Measurements from ENCODE around the gene ZBTB7C.

Gene ZBTB7C

DNA sequence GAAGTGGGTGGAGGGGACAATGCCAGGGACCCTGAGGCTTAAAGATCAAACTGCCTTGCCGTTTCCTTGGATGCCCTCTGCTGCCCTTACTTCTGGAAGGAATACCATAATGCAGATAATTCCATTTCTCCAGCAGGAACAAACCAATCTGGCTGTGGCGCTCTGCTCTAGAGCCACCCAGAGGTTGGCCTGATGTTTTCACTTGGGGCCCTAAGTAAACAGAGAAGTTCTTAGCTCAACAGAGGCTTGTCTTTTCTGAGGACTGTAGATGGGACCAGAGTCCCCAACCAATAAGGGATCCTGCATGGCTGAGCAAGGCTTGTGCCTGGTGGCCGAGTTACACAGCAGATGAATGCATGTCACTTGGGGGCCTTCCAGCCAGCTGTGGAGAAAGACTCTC is 230.2 kb downstream of the ZBTB7C start:
- TF ChIP-seq TAF1 (IDR thresholded peaks at IDR 0.05; ENCODE audit: borderline replicate concordance, insufficient read depth, low read length) (no peak), POLR2AphosphoS5 (IDR thresholded peaks at IDR 0.05; ENCODE audit: low read depth, low read length) (no peak), FOXP2 (optimal IDR thresholded peaks at IDR 0.05; ENCODE audit: borderline replicate concordance, extremely low read depth, extremely low read length, insufficient read depth) (no peak), SIN3A (IDR thresholded peaks at IDR 0.05; ENCODE audit: borderline replicate concordance, insufficient read depth, low read length) (no peak)
- TF ChIP-seq, protein P1, sequence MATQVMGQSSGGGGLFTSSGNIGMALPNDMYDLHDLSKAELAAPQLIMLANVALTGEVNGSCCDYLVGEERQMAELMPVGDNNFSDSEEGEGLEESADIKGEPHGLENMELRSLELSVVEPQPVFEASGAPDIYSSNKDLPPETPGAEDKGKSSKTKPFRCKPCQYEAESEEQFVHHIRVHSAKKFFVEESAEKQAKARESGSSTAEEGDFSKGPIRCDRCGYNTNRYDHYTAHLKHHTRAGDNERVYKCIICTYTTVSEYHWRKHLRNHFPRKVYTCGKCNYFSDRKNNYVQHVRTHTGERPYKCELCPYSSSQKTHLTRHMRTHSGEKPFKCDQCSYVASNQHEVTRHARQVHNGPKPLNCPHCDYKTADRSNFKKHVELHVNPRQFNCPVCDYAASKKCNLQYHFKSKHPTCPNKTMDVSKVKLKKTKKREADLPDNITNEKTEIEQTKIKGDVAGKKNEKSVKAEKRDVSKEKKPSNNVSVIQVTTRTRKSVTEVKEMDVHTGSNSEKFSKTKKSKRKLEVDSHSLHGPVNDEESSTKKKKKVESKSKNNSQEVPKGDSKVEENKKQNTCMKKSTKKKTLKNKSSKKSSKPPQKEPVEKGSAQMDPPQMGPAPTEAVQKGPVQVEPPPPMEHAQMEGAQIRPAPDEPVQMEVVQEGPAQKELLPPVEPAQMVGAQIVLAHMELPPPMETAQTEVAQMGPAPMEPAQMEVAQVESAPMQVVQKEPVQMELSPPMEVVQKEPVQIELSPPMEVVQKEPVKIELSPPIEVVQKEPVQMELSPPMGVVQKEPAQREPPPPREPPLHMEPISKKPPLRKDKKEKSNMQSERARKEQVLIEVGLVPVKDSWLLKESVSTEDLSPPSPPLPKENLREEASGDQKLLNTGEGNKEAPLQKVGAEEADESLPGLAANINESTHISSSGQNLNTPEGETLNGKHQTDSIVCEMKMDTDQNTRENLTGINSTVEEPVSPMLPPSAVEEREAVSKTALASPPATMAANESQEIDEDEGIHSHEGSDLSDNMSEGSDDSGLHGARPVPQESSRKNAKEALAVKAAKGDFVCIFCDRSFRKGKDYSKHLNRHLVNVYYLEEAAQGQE (IDR thresholded peaks at IDR 0.05; ENCODE audit: insufficient read depth in 1 of 2, low read depth in 2 of 2, low read length in 2 of 2) = no peak

- TF ChIP-seq TAF1 (IDR thresholded peaks at IDR 0.05; ENCODE audit: borderline replicate concordance, insufficient read depth, low read length) (no peak), FOXP2 (optimal IDR thresholded peaks at IDR 0.05; ENCODE audit: borderline replicate concordance, extremely low read depth, extremely low read length, insufficient read depth) (no peak), POLR2AphosphoS5 (IDR thresholded peaks at IDR 0.05; ENCODE audit: low read depth, low read length) (no peak), SIN3A (IDR thresholded peaks at IDR 0.05; ENCODE audit: borderline replicate concordance, insufficient read depth, low read length) (no peak)
- TF ChIP-seq, protein P1 (IDR thresholded peaks at IDR 0.05; ENCODE audit: insufficient read depth in 1 of 2, low read depth in 2 of 2, low read length in 2 of 2) = no peak
These were observed 232.3 kb downstream of the ZBTB7C start for GRCh38 chr18:48176909-48177308.

GRCh38 chr18:48173557-48173956 is 235.6 kb downstream of the ZBTB7C start:
- TF ChIP-seq TAF1 (IDR thresholded peaks at IDR 0.05; ENCODE audit: borderline replicate concordance, insufficient read depth, low read length) = no peak
- no peak for TF ChIP-seq SIN3A (IDR thresholded peaks at IDR 0.05; ENCODE audit: borderline replicate concordance, insufficient read depth, low read length)
- TF ChIP-seq, protein P1 (IDR thresholded peaks at IDR 0.05; ENCODE audit: insufficient read depth in 1 of 2, low read depth in 2 of 2, low read length in 2 of 2) = no peak
- no peak for TF ChIP-seq FOXP2 (optimal IDR thresholded peaks at IDR 0.05; ENCODE audit: borderline replicate concordance, extremely low read depth, extremely low read length, insufficient read depth)
- no peak for TF ChIP-seq POLR2AphosphoS5 (IDR thresholded peaks at IDR 0.05; ENCODE audit: low read depth, low read length)

DNA sequence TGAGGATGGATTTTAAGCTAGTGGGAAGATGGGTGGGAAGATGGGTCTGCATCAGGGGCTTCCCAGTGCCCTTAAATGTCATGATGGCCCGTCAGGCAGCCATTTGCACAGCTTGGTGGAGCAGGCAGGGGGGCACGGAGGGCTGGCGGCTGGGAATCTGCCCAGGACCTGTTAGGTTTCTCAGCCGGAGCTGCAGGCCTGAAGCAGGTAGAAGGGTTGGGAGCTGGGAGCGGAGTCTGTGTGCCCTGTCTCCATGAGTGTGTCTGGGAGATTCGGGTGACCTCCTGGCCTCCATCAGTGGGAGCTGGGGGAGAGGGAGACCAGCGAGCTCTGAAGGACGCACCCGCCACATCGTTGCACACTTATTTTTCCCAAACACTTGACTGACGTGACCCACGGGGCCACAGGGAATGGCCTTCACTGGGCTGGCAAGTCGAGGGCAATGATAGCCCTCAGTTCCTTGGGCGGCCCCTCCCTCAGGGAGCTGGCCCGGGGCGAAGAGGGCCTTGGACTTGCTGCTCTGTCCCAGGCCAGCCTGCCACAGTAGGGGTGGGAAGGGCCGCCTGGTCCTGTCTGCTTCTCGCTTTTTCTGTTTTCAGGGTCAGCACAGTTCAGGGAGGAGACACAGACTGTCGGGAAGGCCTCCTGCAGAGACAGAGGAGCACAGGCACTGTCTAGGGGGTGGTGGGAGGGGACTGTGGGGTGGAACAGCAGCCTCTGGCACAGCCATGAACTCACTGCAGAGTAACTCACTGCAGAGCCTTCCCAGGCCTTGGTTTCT is 236.8 kb downstream of the ZBTB7C start:
- TF ChIP-seq, protein P1 (IDR thresholded peaks at IDR 0.05; ENCODE audit: insufficient read depth in 1 of 2, low read depth in 2 of 2, low read length in 2 of 2) = no peak
- TF ChIP-seq SIN3A (IDR thresholded peaks at IDR 0.05; ENCODE audit: borderline replicate concordance, insufficient read depth, low read length) (no peak), FOXP2 (optimal IDR thresholded peaks at IDR 0.05; ENCODE audit: borderline replicate concordance, extremely low read depth, extremely low read length, insufficient read depth) (no peak), TAF1 (IDR thresholded peaks at IDR 0.05; ENCODE audit: borderline replicate concordance, insufficient read depth, low read length) (no peak), POLR2AphosphoS5 (IDR thresholded peaks at IDR 0.05; ENCODE audit: low read depth, low read length) (no peak)
